Heart left ventricle (tissue), 13 donors: ENCODE data around the gene PLK5.

ENCODE experiments used
- CTCF ChIP-seq, 12 donors: fragments of 200-600 bp; sonication (generic) in 4 of 12; IDR thresholded peaks; one replicate each; pipeline versions ENCODE4 v1.5.0 to v1.8.0; 2018 to 2022; ENCODE audit warnings: antibody characterized with exemption in 12 of 12, mild to moderate bottlenecking in 5 of 12
- POLR2A ChIP-seq, 2 donors: fragments of 450-650 bp; IDR thresholded peaks; one replicate each; pipeline ENCODE4 v1.6.1; 2017; ENCODE audit warnings: antibody characterized with exemption in 2 of 2, mild to moderate bottlenecking in 2 of 2, moderate library complexity in 2 of 2
- donor health status: ischemic (EF 13 %, LVEDD 7.1; RV severe dilation, severe dysfunction).
- donor health status: DM: no; HTN: yes; CAD: no.
- donor health status: DM: no; HTN: no; CAD: no.
- donor health status: ischemic (EF 25% LVEDD 6.9; RV normal size, moderate dysfunction).
- donor health status: ischemic (EF 25% LVEDD 5.7; RV mildly dilated, moderate dysfunction).
- donor health status: ischemic (EF 35%, LVEDD 5.7; RV mildly dilated, moderate dysfunction).
- donor health status: nonischemic (EF 11% LVEDD 7.7; RV severe dilation, severe dysfunction).
- donor health status: DM: yes; HTN: yes; CAD: no.
- donor health status: PGD.
- donor health status: ischemic (EF 29% LVEDD 5.4; RV normal size, mild dysfunction).
- donor health status: nonischemic (EF 23%, LVEDD 6.1; RV moderate dilation, normal function).

GRCh38 chr19:1527650-1528309 is 3.9 kb downstream of the PLK5 start:
- no peak for TF ChIP-seq CTCF (IDR thresholded peaks at IDR 0.05)
- no peak for TF ChIP-seq POLR2A (IDR thresholded peaks at IDR 0.05)
